ENCODE results near the gene BTLA. TPM values are rescaled to one million over a fixed set of nuclear protein-coding genes. Genes with fewer than 3 reads are reported as not detected.

The BTLA gene
- total and polyA plus RNA-seq, 2 of the 8 experiments (the other 6 are each of a cell fraction or from before 2014, with no cell fraction given): not detected

GRCh38 chr3:112508261-112508660 lies 9.0 kb upstream of the BTLA start (continued):
- no peak for TF ChIP-seq NRF1 (IDR thresholded peaks at IDR 0.05; ENCODE audit: low read depth, low read length)
- TF ChIP-seq RBBP5 (IDR thresholded peaks at IDR 0.05; ENCODE audit: borderline replicate concordance, low read depth, low read length): no peak
- TF ChIP-seq SP1 (IDR thresholded peaks at IDR 0.05; ENCODE audit: low read depth, low read length): no peak
- TF ChIP-seq TCF12 (IDR thresholded peaks at IDR 0.05; ENCODE audit: low read depth, low read length): no peak
- no peak for TF ChIP-seq CBX5 (IDR thresholded peaks at IDR 0.05; ENCODE audit: low read depth, low read length)
- no peak for TF ChIP-seq SP4 (IDR thresholded peaks at IDR 0.05; ENCODE audit: low read length)
- TF ChIP-seq HDAC6 (IDR thresholded peaks at IDR 0.05; ENCODE audit: low read depth, low read length): no peak

Data from H1 (cell line).